ENCODE results near the gene TMEM100. TPM values are rescaled to one million over a fixed set of nuclear protein-coding genes. Genes with fewer than 3 reads are reported as not detected.

The TMEM100 gene, protein sequence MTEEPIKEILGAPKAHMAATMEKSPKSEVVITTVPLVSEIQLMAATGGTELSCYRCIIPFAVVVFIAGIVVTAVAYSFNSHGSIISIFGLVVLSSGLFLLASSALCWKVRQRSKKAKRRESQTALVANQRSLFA
- total RNA-seq = 25.9 TPM

GRCh38 chr17:55722742-55723487 is at the start of gene TMEM100:
TSS of gene TMEM100 (minus strand) at chr17:55722864. CDS start at chr17:55721070, 1,794 bp downstream.

GRCh38 chr17:55750750-55751657 is 28.3 kb upstream of the TMEM100 start, which contains the start of gene PCTP:
TSS of gene PCTP (plus strand) at chr17:55751051. CDS start at chr17:55751104, 53 bp downstream.

Other genes starting within 250 kb of the TMEM100 start
- gene SMIM36, start 211.4 kb downstream of the TMEM100 start, total RNA-seq = not detected
- 21.3 TPM for gene PCTP, start 28.2 kb upstream of the TMEM100 start, total RNA-seq

All from metanephros (tissue), 1 donor.